Measurements from ENCODE around the gene PEX1.

DNA sequence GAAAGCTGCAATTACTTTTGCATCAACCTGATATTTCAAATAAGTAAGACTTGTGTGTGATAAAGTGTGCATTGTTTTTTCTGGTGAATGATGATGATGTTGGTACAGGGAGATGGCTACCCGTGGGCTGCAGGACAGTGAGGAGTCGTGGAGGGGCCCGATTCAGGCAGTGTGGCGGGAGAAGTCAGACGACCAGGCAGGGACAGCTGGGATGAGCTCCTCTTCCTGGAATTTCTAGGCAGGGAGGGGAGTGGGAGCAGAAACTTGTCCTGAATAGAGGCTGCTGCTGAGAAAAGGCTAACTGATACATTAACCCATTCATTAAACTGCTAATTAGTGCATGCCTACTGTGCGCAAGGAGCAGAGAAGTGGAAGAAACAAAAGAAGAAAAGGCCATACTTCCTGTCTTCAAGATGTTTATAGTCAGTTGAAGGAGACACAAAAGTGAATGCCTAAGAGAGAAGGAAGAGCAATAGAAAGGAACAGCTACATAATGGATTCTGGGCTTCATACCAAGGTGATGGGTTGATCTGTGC, 90.3 kb downstream of the PEX1 start:
- TF ChIP-seq, protein P1, sequence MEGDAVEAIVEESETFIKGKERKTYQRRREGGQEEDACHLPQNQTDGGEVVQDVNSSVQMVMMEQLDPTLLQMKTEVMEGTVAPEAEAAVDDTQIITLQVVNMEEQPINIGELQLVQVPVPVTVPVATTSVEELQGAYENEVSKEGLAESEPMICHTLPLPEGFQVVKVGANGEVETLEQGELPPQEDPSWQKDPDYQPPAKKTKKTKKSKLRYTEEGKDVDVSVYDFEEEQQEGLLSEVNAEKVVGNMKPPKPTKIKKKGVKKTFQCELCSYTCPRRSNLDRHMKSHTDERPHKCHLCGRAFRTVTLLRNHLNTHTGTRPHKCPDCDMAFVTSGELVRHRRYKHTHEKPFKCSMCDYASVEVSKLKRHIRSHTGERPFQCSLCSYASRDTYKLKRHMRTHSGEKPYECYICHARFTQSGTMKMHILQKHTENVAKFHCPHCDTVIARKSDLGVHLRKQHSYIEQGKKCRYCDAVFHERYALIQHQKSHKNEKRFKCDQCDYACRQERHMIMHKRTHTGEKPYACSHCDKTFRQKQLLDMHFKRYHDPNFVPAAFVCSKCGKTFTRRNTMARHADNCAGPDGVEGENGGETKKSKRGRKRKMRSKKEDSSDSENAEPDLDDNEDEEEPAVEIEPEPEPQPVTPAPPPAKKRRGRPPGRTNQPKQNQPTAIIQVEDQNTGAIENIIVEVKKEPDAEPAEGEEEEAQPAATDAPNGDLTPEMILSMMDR (IDR thresholded peaks at IDR 0.05), result no peak
- TF ChIP-seq POLR2A (IDR thresholded peaks at IDR 0.05) (no peak), POLR2AphosphoS5 (IDR thresholded peaks at IDR 0.05) (no peak)
